Nephron progenitor cell (in vitro differentiated cells): ENCODE results near the gene MICU2.

Experiments
- DNase-seq: peaks from one replicate; pipeline ENCODE4 v3.0.0; 2021
- H3K27ac Mint-ChIP-seq: 2 replicates; pipeline ENCODE4 v1.8.0; 2021; ENCODE audit warnings: mild to moderate bottlenecking, moderate library complexity, mixed read lengths
- H3K27me3 Mint-ChIP-seq: 2 replicates; pipeline ENCODE4 v1.8.0; 2021; ENCODE audit warnings: mild to moderate bottlenecking, low read depth, mixed read lengths; ENCODE audit not compliant: poor library complexity
- H3K36me3 Mint-ChIP-seq: 2 replicates; pipeline ENCODE4 v1.8.0; 2021; ENCODE audit warnings: low read depth, mixed read lengths
- H3K4me1 Mint-ChIP-seq: 2 replicates; pipeline ENCODE4 v1.8.0; 2021; ENCODE audit warnings: mixed read lengths
- H3K4me3 Mint-ChIP-seq: 2 replicates; pipeline ENCODE4 v1.8.0; 2021; ENCODE audit warnings: mild to moderate bottlenecking, moderate library complexity, mixed read lengths
- H3K9me3 Mint-ChIP-seq: 2 replicates; pipeline ENCODE4 v1.8.0; 2021; ENCODE audit warnings: mild to moderate bottlenecking, moderate library complexity, mixed read lengths
- TF ChIP-seq, protein P1 (sequence below): fragments of 200-600 bp; sonication (generic); IDR thresholded peaks from 2 replicates; pipeline ENCODE4 v1.5.0; 2021; ENCODE audit warnings: antibody characterized with exemption

The MICU2 gene

DNA sequence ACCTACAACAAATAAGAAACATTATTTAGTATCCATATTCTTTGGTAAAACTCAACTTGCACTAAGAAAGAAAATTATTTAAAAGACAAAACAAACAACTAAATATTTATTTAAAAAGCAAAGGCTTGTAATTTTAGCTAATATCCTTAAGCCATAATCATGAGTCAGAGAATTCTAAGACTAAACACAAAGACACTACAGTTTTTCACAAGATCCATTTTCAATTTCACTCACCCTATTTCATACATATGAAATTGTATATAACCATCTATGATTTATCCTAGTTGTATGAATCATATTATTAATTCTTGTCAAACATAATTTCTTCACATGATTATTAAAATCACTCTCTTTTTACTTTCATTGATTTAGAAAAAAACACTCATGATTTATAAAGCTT, 64.3 kb downstream of the MICU2 start:
- TF ChIP-seq, protein P1, sequence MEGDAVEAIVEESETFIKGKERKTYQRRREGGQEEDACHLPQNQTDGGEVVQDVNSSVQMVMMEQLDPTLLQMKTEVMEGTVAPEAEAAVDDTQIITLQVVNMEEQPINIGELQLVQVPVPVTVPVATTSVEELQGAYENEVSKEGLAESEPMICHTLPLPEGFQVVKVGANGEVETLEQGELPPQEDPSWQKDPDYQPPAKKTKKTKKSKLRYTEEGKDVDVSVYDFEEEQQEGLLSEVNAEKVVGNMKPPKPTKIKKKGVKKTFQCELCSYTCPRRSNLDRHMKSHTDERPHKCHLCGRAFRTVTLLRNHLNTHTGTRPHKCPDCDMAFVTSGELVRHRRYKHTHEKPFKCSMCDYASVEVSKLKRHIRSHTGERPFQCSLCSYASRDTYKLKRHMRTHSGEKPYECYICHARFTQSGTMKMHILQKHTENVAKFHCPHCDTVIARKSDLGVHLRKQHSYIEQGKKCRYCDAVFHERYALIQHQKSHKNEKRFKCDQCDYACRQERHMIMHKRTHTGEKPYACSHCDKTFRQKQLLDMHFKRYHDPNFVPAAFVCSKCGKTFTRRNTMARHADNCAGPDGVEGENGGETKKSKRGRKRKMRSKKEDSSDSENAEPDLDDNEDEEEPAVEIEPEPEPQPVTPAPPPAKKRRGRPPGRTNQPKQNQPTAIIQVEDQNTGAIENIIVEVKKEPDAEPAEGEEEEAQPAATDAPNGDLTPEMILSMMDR: no peak
- no peaks in the 10 kb centered on the region for H3K27me3 Mint-ChIP-seq

DNA sequence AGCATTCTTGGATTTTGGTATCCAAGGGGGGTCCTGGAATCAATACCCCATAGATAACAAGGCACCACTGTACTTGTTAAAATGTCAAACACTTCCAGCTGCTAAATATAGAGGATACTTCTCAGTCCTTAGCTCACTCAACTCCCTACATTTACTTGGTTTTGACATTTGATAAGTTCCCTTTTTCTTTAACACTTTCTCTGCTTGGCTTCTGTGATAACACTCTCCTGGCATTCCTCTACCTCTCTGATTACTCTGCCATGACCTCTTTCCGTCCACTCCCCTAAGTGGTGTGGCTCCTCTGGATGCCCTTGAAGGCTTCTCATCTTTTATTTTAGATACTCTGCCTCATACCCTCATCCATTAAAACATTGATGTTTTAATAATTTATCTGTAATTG, 65.2 kb downstream of the MICU2 start:
- no peaks in the 10 kb centered on the region for H3K9me3 Mint-ChIP-seq
- peaks cover 43% of the 10 kb centered on the region for H3K36me3 Mint-ChIP-seq
- DNase-seq: no peak
- TF ChIP-seq, protein P1: no peak
- peak overlapping the region; percentile 38 for H3K27ac Mint-ChIP-seq
- no peak overlapping the region for H3K4me3 Mint-ChIP-seq
- H3K27me3 Mint-ChIP-seq: no peaks in the 10 kb centered on the region
- H3K4me1 Mint-ChIP-seq: no peaks in the 10 kb centered on the region

More for the DNA sequence above, 64.3 kb downstream of the MICU2 start:
- DNase-seq: no peak
- Mint-ChIP-seq H3K27ac (no peak overlapping the region), H3K36me3 (peaks cover 51% of the 10 kb centered on the region), H3K4me3 (no peak overlapping the region), H3K4me1 (no peaks in the 10 kb centered on the region), H3K9me3 (peaks cover 3% of the 10 kb centered on the region)

DNA sequence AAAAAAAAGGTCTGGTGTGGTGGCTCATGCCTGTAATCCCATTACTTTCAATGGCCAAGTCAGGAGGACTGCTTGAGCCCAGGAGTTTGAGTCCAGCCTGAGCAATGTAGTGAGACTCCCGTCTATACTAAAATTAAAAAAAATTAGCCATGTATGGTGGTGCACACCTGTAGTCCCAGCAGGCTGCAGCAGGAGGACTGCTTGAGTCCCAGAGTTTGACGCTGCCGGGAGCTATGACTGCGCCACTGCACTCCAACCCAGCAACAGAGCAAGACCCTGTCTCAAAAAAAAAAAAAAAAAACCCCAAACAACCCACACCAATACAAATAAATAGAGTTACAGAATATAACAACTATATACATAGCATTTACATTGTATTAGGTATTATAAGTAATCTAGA, 65.7 kb downstream of the MICU2 start:
- Mint-ChIP-seq H3K36me3 (peaks cover 39% of the 10 kb centered on the region), H3K4me1 (no peaks in the 10 kb centered on the region), H3K27me3 (no peaks in the 10 kb centered on the region), H3K9me3 (no peaks in the 10 kb centered on the region), H3K27ac (peak overlapping the region; percentile 9), H3K4me3 (no peak overlapping the region)
- TF ChIP-seq, protein P1: no peak
- no peak for DNase-seq

DNA sequence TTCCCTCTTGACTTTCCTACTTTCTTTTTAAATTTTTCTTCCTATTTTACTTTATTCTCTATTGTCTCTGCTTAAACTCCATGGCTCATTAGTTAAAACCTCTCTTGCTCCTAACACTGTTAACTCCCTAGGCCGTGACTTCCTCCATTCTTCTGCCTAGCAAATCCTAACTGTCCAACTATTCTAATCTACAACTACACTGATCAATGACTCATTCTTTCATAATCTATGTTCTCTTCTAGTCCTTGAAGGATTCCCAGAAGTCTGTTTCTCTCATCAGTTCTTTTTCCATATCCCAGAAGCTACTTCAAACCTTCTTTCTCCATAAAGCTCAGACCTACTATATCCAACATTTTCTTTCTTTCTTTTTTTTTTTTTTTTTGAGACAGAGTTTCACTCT, 66.9 kb downstream of the MICU2 start:
- no peaks in the 10 kb centered on the region for H3K27me3 Mint-ChIP-seq
- H3K9me3 Mint-ChIP-seq: no peaks in the 10 kb centered on the region
- H3K27ac Mint-ChIP-seq: peak overlapping the region; percentile 45
- TF ChIP-seq, protein P1: no peak
- H3K4me3 Mint-ChIP-seq: no peak overlapping the region
- no peaks in the 10 kb centered on the region for H3K4me1 Mint-ChIP-seq
- H3K36me3 Mint-ChIP-seq: peaks cover 47% of the 10 kb centered on the region
- no peak for DNase-seq

DNA sequence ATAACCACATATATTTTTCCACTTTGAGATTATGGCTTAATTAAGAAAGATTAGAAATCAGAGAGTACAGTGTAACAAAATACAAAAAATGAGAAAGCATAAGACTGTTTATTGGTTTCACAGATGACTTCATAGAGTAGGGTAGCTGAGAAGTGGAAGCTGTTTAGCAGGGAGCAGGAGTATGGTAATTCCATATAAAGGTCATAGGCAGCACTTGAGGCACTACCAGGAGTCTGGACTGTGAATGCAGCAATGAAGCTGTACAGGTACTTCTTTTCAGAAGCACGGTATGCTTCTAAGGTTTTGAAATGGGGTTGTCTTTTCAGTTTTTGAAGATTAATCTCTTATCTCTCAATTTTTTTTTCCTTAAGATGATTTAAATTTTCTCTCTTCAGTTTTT, 69.2 kb downstream of the MICU2 start:
- Mint-ChIP-seq H3K27ac (no peak overlapping the region), H3K4me3 (no peak overlapping the region), H3K4me1 (peaks cover 8% of the 10 kb centered on the region), H3K27me3 (no peaks in the 10 kb centered on the region), H3K36me3 (peaks cover 41% of the 10 kb centered on the region), H3K9me3 (no peaks in the 10 kb centered on the region)
- no peak for DNase-seq
- TF ChIP-seq, protein P1: no peak

DNA sequence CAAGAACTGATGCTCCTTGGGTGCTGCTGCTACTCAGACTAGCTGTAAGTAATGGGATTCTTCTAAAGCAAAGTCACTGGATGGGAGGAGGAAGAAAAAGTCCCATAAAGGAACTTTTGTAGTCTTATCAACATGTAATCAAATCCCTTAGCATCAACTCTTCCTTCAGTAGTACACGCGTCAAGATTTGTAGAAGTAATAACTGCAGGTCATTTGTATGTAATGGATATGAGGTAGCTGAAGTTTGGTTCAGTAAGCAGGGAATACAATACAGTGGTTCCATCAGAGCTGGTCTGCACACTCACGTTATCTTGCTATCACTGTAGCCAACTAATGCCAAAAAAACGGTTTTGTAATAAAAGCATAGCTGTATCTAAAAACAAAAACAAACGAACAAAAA, 72.5 kb downstream of the MICU2 start:
- Mint-ChIP-seq H3K27ac (peak overlapping the region; percentile 10), H3K27me3 (no peaks in the 10 kb centered on the region), H3K36me3 (peaks cover 12% of the 10 kb centered on the region), H3K4me3 (no peak overlapping the region), H3K9me3 (no peaks in the 10 kb centered on the region), H3K4me1 (peaks cover 8% of the 10 kb centered on the region)
- no peak for DNase-seq
- TF ChIP-seq, protein P1: no peak
